Nephron (organoid): ENCODE results near the gene MTUS2.
A peak's percentile ranks its signal among the peaks of the same experiment; 100 is the strongest.

Experiments used
- H3K27ac Mint-ChIP-seq, 3 experiments: 2 replicates each; pipeline ENCODE4 v1.8.0; 2020; ENCODE audit warnings: mixed read lengths in 3 of 3, mild to moderate bottlenecking in 2 of 3, moderate library complexity in 1 of 3
- H3K27me3 Mint-ChIP-seq: 2 replicates; pipeline ENCODE4 v1.8.0; 2021; ENCODE audit warnings: low read depth, mild to moderate bottlenecking, moderate library complexity, mixed read lengths
- H3K36me3 Mint-ChIP-seq: 2 replicates; pipeline ENCODE4 v1.8.0; 2020; ENCODE audit warnings: low read depth, mixed read lengths
- H3K4me1 Mint-ChIP-seq: 2 replicates; pipeline ENCODE4 v1.8.0; 2020; ENCODE audit warnings: mixed read lengths
- H3K4me3 Mint-ChIP-seq, 3 experiments: 2 replicates each; pipeline ENCODE4 v1.8.0; 2020; ENCODE audit warnings: mild to moderate bottlenecking in 3 of 3, mixed read lengths in 3 of 3, moderate library complexity in 2 of 3
- H3K9me3 Mint-ChIP-seq: 2 replicates; pipeline ENCODE4 v1.8.0; 2020; ENCODE audit warnings: mixed read lengths
- CTCF ChIP-seq, 3 experiments: fragments of 200-600 bp; sonication (generic); IDR thresholded peaks; one replicate each; pipeline ENCODE4 v1.5.0; 2021; ENCODE audit warnings: antibody characterized with exemption in 3 of 3; ENCODE audit not compliant: unreplicated experiment in 3 of 3

Gene MTUS2

DNA sequence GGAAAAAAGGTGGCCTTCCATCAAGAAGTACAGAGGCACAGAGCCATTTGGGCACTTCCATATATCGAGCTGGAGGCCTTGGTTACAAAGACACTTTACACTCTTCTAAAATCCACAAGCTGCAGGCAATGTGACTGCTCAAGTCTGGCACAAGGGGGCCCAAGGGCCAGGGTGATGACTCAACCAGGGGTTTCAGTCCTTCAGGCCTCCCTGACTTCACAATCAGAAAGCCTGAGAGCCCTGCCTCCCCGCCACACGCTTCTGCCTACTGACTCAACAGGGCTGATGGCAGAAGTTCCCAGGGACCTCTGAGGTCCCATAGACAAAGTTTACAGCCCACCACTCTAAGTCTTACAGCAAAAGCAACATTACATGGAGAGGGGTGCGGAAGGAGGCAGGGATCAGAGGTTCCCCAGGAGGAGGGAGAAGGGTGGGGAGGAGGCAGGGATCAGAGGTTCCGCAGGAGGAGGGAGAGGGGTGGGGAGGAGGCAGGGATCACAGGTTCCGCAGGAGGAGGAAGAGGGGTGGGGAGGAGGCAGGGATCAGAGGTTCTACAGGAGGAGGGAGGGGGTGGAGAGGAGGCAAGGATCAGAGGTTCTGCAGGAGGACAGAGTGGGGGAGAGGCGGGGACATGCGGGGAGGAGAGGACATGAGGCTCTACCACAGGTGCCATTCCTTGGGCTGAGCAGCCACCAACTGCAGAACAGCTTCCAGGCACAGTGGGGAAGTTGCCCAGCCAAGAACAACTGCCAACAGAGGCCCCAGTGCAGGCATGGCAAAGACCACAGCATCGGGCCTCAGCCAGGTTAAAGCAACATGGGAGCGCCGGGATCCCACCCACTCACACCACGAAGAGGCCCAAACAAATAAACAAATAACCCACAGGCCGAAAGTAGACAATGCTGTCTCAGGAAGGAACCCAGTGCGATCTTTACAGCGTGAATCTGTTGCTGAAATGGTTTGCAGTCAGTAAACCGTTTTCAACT is 723.4 kb downstream of the MTUS2 start:
- Mint-ChIP-seq H3K9me3 (no peaks in the 10 kb centered on the region), H3K4me1 (peaks cover 8% of the 10 kb centered on the region), H3K27ac (no peak overlapping the region), H3K4me3 (no peak overlapping the region), H3K36me3 (peaks cover 7% of the 10 kb centered on the region), H3K27me3 (no peaks in the 10 kb centered on the region)
- no peak for TF ChIP-seq CTCF (IDR thresholded peaks at IDR 0.05; ENCODE audit: unreplicated experiment in 3 of 3)

DNA sequence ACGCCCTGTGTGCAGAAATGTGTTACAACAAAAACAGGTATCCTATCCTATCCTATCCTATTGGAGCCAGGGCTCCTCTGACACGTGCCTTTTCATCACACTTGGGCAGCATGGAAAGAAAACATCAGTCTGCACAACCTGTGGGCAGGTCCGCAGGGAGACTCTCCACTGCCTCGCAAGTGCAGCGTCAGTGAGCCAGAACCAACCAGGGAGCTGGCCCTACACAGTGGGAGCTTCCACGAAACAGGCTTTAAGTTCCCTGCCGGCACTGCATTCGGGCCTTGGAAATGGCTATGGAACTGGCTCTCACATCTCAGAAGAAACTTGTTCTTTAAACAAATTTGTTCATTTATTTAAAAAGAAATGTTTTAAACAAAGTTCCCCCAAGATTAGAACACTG is 725.8 kb downstream of the MTUS2 start:
- TF ChIP-seq CTCF (IDR thresholded peaks at IDR 0.05; ENCODE audit: unreplicated experiment in 3 of 3) = no peak
- no peak overlapping the region for H3K27ac Mint-ChIP-seq

GRCh38 chr13:29546662-29547061 is 726.5 kb downstream of the MTUS2 start:
- Mint-ChIP-seq H3K4me1 (peaks cover 8% of the 10 kb centered on the region), H3K9me3 (no peaks in the 10 kb centered on the region)
- no peak for TF ChIP-seq CTCF (IDR thresholded peaks at IDR 0.05; ENCODE audit: unreplicated experiment in 3 of 3)

More for the DNA sequence above, 725.8 kb downstream of the MTUS2 start:
- no peaks in the 10 kb centered on the region for H3K27me3 Mint-ChIP-seq
- no peak overlapping the region for H3K4me3 Mint-ChIP-seq
- H3K4me1 Mint-ChIP-seq = peaks cover 8% of the 10 kb centered on the region
- H3K36me3 Mint-ChIP-seq = peaks cover 12% of the 10 kb centered on the region
- no peaks in the 10 kb centered on the region for H3K9me3 Mint-ChIP-seq

DNA sequence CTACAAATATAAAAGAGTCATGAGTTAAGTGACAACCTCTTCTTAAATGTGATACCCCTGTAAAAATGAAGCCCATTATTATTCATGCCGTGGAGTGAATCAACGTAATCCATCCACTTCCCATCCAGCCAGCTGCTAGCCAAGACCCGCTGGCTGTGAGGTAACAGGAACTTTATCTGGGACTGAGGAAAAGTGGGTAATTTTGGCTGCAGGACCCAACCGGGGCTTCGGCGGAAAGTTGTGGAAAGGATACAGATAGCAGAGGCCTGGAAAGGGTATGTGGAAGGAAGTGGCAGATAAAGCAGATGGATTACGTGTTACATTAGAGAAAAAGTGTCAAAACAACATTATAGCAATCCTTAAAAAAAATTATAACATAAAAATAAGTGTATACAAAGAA is 727.0 kb downstream of the MTUS2 start:
- Mint-ChIP-seq H3K27me3 (no peaks in the 10 kb centered on the region), H3K27ac (peak overlapping the region; percentile 30 to 56 (median 54)), H3K36me3 (peaks cover 10% of the 10 kb centered on the region), H3K4me1 (peaks cover 8% of the 10 kb centered on the region), H3K9me3 (no peaks in the 10 kb centered on the region), H3K4me3 (no peak overlapping the region)
- TF ChIP-seq CTCF (IDR thresholded peaks at IDR 0.05; ENCODE audit: unreplicated experiment in 3 of 3) = no peak

More at GRCh38 chr13:29546662-29547061, 726.5 kb downstream of the MTUS2 start:
- Mint-ChIP-seq H3K4me3 (no peak overlapping the region), H3K27me3 (no peaks in the 10 kb centered on the region), H3K36me3 (peaks cover 6% of the 10 kb centered on the region), H3K27ac (peak overlapping the region; percentile 30 to 56 (median 54))

GRCh38 chr13:29548722-29549121 is 728.6 kb downstream of the MTUS2 start:
- Mint-ChIP-seq H3K4me3 (no peak overlapping the region), H3K27me3 (no peaks in the 10 kb centered on the region), H3K27ac (peak overlapping the region in 1 of 3 experiments; percentile 34), H3K9me3 (no peaks in the 10 kb centered on the region), H3K4me1 (peaks cover 8% of the 10 kb centered on the region), H3K36me3 (peaks cover 10% of the 10 kb centered on the region)
- no peak for TF ChIP-seq CTCF (IDR thresholded peaks at IDR 0.05; ENCODE audit: unreplicated experiment in 3 of 3)
